Measurements from ENCODE around the gene LMO3.

DNA sequence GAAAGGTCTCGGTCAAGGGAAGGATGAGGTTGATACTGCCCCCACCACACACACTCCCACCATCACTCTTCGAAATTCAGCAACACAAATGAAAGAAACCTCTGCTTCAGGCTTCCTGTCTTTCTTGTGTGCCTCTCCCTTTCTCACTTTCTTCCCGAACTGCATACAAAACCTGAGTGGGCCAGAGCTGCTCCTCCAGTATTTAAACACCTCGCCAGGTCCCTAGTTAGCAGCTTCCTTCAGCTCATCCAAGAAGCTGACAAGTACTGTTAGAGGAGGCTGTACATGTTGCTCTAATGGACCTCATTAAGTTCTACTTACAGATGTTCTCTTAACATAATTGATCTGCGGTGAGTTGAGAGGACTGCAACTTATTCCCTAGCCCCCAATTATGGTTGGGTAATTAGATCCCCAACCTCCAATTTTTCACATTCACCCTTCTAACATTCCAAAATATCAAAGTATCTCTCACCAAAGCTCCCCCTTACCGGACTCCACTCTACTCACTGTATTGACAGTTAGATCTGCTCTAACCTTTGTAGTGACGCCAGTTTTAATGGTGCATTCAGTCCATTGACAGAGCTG is 4.1 kb upstream of the LMO3 start:
- TF ChIP-seq CHD2 (IDR thresholded peaks at IDR 0.05; ENCODE audit: low read length, partially characterized antibody) (no peak), SMC3 (IDR thresholded peaks at IDR 0.05) (no peak), CHD4 (IDR thresholded peaks at IDR 0.05; ENCODE audit: borderline replicate concordance) (no peak), POLR2A (IDR thresholded peaks at IDR 0.05; ENCODE audit: low read length) (no peak), NFE2L2 (conservative IDR thresholded peaks at IDR 0.05; ENCODE audit: low read length) (no peak), RNF2 (IDR thresholded peaks at IDR 0.05; ENCODE audit: borderline replicate concordance, low read depth) (no peak), KDM5A (IDR thresholded peaks at IDR 0.05) (no peak)
- TF ChIP-seq, protein P1, sequence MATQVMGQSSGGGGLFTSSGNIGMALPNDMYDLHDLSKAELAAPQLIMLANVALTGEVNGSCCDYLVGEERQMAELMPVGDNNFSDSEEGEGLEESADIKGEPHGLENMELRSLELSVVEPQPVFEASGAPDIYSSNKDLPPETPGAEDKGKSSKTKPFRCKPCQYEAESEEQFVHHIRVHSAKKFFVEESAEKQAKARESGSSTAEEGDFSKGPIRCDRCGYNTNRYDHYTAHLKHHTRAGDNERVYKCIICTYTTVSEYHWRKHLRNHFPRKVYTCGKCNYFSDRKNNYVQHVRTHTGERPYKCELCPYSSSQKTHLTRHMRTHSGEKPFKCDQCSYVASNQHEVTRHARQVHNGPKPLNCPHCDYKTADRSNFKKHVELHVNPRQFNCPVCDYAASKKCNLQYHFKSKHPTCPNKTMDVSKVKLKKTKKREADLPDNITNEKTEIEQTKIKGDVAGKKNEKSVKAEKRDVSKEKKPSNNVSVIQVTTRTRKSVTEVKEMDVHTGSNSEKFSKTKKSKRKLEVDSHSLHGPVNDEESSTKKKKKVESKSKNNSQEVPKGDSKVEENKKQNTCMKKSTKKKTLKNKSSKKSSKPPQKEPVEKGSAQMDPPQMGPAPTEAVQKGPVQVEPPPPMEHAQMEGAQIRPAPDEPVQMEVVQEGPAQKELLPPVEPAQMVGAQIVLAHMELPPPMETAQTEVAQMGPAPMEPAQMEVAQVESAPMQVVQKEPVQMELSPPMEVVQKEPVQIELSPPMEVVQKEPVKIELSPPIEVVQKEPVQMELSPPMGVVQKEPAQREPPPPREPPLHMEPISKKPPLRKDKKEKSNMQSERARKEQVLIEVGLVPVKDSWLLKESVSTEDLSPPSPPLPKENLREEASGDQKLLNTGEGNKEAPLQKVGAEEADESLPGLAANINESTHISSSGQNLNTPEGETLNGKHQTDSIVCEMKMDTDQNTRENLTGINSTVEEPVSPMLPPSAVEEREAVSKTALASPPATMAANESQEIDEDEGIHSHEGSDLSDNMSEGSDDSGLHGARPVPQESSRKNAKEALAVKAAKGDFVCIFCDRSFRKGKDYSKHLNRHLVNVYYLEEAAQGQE (IDR thresholded peaks at IDR 0.05), result no peak
- TF ChIP-seq, protein P2, sequence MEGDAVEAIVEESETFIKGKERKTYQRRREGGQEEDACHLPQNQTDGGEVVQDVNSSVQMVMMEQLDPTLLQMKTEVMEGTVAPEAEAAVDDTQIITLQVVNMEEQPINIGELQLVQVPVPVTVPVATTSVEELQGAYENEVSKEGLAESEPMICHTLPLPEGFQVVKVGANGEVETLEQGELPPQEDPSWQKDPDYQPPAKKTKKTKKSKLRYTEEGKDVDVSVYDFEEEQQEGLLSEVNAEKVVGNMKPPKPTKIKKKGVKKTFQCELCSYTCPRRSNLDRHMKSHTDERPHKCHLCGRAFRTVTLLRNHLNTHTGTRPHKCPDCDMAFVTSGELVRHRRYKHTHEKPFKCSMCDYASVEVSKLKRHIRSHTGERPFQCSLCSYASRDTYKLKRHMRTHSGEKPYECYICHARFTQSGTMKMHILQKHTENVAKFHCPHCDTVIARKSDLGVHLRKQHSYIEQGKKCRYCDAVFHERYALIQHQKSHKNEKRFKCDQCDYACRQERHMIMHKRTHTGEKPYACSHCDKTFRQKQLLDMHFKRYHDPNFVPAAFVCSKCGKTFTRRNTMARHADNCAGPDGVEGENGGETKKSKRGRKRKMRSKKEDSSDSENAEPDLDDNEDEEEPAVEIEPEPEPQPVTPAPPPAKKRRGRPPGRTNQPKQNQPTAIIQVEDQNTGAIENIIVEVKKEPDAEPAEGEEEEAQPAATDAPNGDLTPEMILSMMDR (IDR thresholded peaks at IDR 0.05), result no peak

All from A549 (cell line).